Loucy (cell line): Measurements from ENCODE around the gene IGFL3.
"Not testable (repeated sequence)": the region's sequence is repeated elsewhere in the genome, so short reads cannot be mapped to it uniquely, and the experiment has no call there.

Experiments
- H2AFZ ChIP-seq: fragments of 200-600 bp; sonication (generic); 2 replicates; pipeline ENCODE4 v1.6.0; 2016; ENCODE audit warnings: antibody characterized with exemption, mild to moderate bottlenecking, low read length, moderate library complexity
- H3F3A ChIP-seq: fragments of 200-600 bp; 2 replicates; pipeline ENCODE4 v1.6.0; 2016; ENCODE audit warnings: antibody characterized with exemption, low read depth, mild to moderate bottlenecking
- H3K27me3 ChIP-seq: fragments of 200-600 bp; sonication (generic); 2 replicates; pipeline ENCODE4 v1.6.1; 2014; ENCODE audit warnings: low read length, mild to moderate bottlenecking; ENCODE audit not compliant: insufficient read depth, poor library complexity, severe bottlenecking
- H3K36me3 ChIP-seq: fragments of 200-600 bp; sonication (generic); 2 replicates; pipeline ENCODE4 v1.6.1; 2016; ENCODE audit warnings: low read length; ENCODE audit not compliant: insufficient read depth
- H3K4me1 ChIP-seq: fragments of 200-600 bp; sonication (generic); 2 replicates; pipeline ENCODE4 v1.5.1; 2014; ENCODE audit warnings: low read length, mild to moderate bottlenecking; ENCODE audit not compliant: insufficient read depth, poor library complexity, severe bottlenecking
- H3K4me2 ChIP-seq: fragments of 200-600 bp; sonication (generic); 2 replicates; pipeline ENCODE4 v1.6.0; 2014; ENCODE audit warnings: antibody characterized with exemption, low read length, low read depth, mild to moderate bottlenecking; ENCODE audit not compliant: poor library complexity, severe bottlenecking
- H3K4me3 ChIP-seq: fragments of 200-600 bp; sonication (generic); 2 replicates; pipeline ENCODE4 v1.5.1; 2014; ENCODE audit warnings: low read length, mild to moderate bottlenecking, mixed read lengths; ENCODE audit not compliant: poor library complexity, severe bottlenecking
- H3K79me2 ChIP-seq: fragments of 200-600 bp; sonication (generic); 2 replicates; pipeline ENCODE4 v1.6.1; 2014; ENCODE audit warnings: low read length; ENCODE audit not compliant: insufficient read depth
- H3K9ac ChIP-seq: fragments of 200-600 bp; sonication (generic); 2 replicates; pipeline ENCODE4 v1.6.0; 2014; ENCODE audit warnings: mild to moderate bottlenecking, low read depth, low read length, moderate library complexity; ENCODE audit not compliant: poor library complexity, severe bottlenecking
- H3K9me2 ChIP-seq: fragments of 200-600 bp; sonication (generic); replicated peaks from 2 replicates; pipeline ENCODE4 v1.6.1; 2016; ENCODE audit warnings: low read depth, low read length, mixed read lengths
- H3K9me3 ChIP-seq: fragments of 200-600 bp; sonication (generic); 2 replicates; pipeline ENCODE4 v1.6.1; 2014; ENCODE audit warnings: mild to moderate bottlenecking, antibody characterized with exemption, low read length, low read depth; ENCODE audit not compliant: insufficient read depth
- H4K20me1 ChIP-seq: fragments of 200-600 bp; sonication (generic); 2 replicates; pipeline ENCODE4 v1.6.0; 2014; ENCODE audit warnings: antibody characterized with exemption, low read length, mild to moderate bottlenecking; ENCODE audit not compliant: insufficient read depth, poor library complexity, severe bottlenecking
- EZH2phosphoT487 ChIP-seq: fragments of 200-600 bp; IDR thresholded peaks from 2 replicates; pipeline ENCODE4 v1.6.1; 2018; ENCODE audit warnings: antibody characterized with exemption, mild to moderate bottlenecking, moderate library complexity, borderline replicate concordance
- TF ChIP-seq, protein P1 (sequence below): fragments of 200-600 bp; sonication (generic); conservative IDR thresholded peaks from 2 replicates; pipeline ENCODE4 v1.5.1; 2014; ENCODE audit warnings: mild to moderate bottlenecking, antibody characterized with exemption, low read length

Gene IGFL3

GRCh38 chr19:46124638-46125115 lies at the start of gene IGFL3:
TSS of gene IGFL3 (minus strand) at chr19:46124688. CDS start at chr19:46124649, 39 bp downstream.
- H4K20me1 ChIP-seq, result no peaks in the 10 kb centered on the region
- no peaks in the 10 kb centered on the region for H3K36me3 ChIP-seq
- no peaks in the 10 kb centered on the region for H3K9me2 ChIP-seq
- H3F3A ChIP-seq, result no peaks in the 10 kb centered on the region
- H3K4me3 ChIP-seq, result no peak within 1 kb of the TSS
- H3K4me2 ChIP-seq, result no peak within 1 kb of the TSS
- no peak within 1 kb of the TSS for H3K9ac ChIP-seq
- no peaks in the 10 kb centered on the region for H3K79me2 ChIP-seq
- H3K4me1 ChIP-seq, result no peaks in the 10 kb centered on the region
- TF ChIP-seq, protein P1, sequence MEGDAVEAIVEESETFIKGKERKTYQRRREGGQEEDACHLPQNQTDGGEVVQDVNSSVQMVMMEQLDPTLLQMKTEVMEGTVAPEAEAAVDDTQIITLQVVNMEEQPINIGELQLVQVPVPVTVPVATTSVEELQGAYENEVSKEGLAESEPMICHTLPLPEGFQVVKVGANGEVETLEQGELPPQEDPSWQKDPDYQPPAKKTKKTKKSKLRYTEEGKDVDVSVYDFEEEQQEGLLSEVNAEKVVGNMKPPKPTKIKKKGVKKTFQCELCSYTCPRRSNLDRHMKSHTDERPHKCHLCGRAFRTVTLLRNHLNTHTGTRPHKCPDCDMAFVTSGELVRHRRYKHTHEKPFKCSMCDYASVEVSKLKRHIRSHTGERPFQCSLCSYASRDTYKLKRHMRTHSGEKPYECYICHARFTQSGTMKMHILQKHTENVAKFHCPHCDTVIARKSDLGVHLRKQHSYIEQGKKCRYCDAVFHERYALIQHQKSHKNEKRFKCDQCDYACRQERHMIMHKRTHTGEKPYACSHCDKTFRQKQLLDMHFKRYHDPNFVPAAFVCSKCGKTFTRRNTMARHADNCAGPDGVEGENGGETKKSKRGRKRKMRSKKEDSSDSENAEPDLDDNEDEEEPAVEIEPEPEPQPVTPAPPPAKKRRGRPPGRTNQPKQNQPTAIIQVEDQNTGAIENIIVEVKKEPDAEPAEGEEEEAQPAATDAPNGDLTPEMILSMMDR, result no peak
- TF ChIP-seq EZH2phosphoT487, result no peak
- no peaks in the 10 kb centered on the region for H3K27me3 ChIP-seq
- H3K9me3 ChIP-seq, result no peaks in the 10 kb centered on the region
- no peak within 1 kb of the TSS for H2AFZ ChIP-seq

GRCh38 chr19:46173886-46174480 lies 49.5 kb upstream of the IGFL3 start:
- Histone ChIP-seq H3K4me2 (no peak overlapping the region), H3F3A (no peaks in the 10 kb centered on the region), H3K4me1 (no peaks in the 10 kb centered on the region), H3K4me3 (no peak overlapping the region), H4K20me1 (no peaks in the 10 kb centered on the region), H3K36me3 (no peaks in the 10 kb centered on the region), H3K9me3 (no peaks in the 10 kb centered on the region), H3K9me2 (no peaks in the 10 kb centered on the region), H3K27me3 (no peaks in the 10 kb centered on the region), H2AFZ (no peak overlapping the region), H3K9ac (no peak overlapping the region), H3K79me2 (no peaks in the 10 kb centered on the region)
- TF ChIP-seq, protein P1, result no peak
- TF ChIP-seq EZH2phosphoT487, result no peak

DNA sequence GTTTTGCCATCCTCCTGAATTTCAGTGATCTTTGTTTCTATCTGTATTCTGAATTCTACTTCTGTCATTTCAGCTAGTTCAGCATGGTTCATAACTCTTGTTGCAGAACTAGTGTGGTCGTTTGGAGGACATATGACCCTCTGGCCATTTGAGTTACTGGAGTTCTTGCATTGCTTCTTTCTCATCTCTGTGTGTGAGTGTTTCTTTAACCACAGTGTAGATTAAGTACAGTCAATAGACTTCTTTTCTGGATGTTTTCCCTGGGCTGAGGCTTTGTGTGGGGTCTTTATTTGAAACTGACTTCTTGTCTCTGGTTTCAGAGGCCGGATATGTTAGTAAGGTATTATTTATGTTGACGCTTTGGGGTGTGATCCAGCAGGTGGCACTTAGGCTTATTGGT lies 38.2 kb upstream of the IGFL3 start:
- no peak overlapping the region for H3K4me3 ChIP-seq
- no peaks in the 10 kb centered on the region for H3K9me2 ChIP-seq
- H4K20me1 ChIP-seq, result no peaks in the 10 kb centered on the region
- no peak overlapping the region for H2AFZ ChIP-seq
- H3F3A ChIP-seq, result no peaks in the 10 kb centered on the region
- no peaks in the 10 kb centered on the region for H3K79me2 ChIP-seq
- H3K9me3 ChIP-seq, result no peaks in the 10 kb centered on the region
- H3K9ac ChIP-seq, result no peak overlapping the region
- no peaks in the 10 kb centered on the region for H3K4me1 ChIP-seq
- no peaks in the 10 kb centered on the region for H3K27me3 ChIP-seq
- H3K4me2 ChIP-seq, result no peak overlapping the region
- no peaks in the 10 kb centered on the region for H3K36me3 ChIP-seq
- TF ChIP-seq, protein P1, result no peak
- TF ChIP-seq EZH2phosphoT487, result no peak

- not testable (repeated sequence) for H3F3A ChIP-seq, H3K27me3 ChIP-seq, H3K9me2 ChIP-seq, H3K4me3 ChIP-seq, H4K20me1 ChIP-seq, H3K9ac ChIP-seq, H3K9me3 ChIP-seq, H3K79me2 ChIP-seq, H2AFZ ChIP-seq, H3K36me3 ChIP-seq, H3K4me1 ChIP-seq, H3K4me2 ChIP-seq
These were observed 37.3 kb upstream of the IGFL3 start for GRCh38 chr19:46161642-46162257.
